ENCODE data around the gene CYP51A1. TPM values are rescaled to one million over a fixed set of nuclear protein-coding genes. Genes with fewer than 3 reads are reported as not detected.

CYP51A1 gene
- total RNA-seq (2014; rRNA removed) (52.3 and 58.3 TPM in 2 replicates), Bru-seq, nascent RNA (percentile 84 among the genes with signal in this experiment), BruChase-seq, experiment 1, labeled RNA remaining after a 6-hour chase (percentile 96 among the genes with signal in this experiment), BruChase-seq, experiment 2, labeled RNA remaining after a 2-hour chase (percentile 89 among the genes with signal in this experiment)
- long read RNA-seq, transcript CYP51A1-201 (10 exons, 3,210 nt) = major isoform, 374 of 400 reads
- long read RNA-seq, transcript CYP51A1-203 (10 exons, 1,729 nt) = minor isoform, 13 of 400 reads
- long read RNA-seq, partial matches to known transcripts = 5 of 400 reads
- long read RNA-seq, other reads (novel, unspliced or antisense) = 7 of 400 reads

DNA sequence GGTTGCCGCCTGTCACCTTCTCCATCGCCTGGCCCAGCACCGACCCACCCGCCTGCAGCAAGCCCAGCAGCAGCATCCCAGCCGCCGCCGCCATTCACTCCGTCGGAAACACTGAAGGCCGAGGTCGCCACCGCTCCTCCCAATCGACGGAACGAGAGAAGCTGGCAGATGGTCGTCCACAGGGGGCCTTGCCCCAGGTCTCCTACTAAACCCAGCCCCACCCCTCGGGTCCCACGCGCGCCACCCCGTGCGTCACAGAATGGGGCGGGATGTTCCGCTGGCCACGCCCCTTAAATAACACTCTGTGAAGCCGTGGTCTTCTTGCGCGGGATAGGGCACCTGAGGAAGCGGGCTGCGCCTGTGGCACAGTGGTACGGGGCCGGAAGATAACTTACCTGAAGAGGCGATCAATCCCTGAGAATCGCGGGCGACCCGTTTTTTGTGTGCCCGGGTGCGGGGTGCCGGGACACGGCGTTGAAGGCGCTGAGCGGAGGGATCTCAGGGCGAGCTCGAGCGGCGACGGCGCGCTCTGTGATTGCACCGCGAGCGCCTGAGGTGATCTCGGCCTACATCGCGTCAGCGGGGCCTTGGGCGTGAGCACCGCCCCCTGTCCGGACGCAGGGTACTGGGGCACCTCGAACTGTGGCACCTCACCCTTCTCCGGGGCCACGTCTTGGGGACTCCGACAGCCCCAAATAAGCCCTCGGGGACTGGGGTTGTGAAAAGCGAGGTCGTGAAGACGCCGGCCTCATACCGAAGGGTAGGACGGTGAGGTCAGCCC lies at the start of gene CYP51A1:
TSS of gene CYP51A1 (minus strand) at position 207 of the 781 bp plus-strand sequence. CDS start at position 94, 113 bp downstream.
- Histone ChIP-seq H3K79me2 (ENCODE audit: low read length) (peaks cover 47% of the 10 kb centered on the region), H3K4me1 (ENCODE audit: insufficient read depth, low read length) (peaks cover 22% of the 10 kb centered on the region; the same call in 1 of the 2 replicates), H3K9me2 (replicated peaks; ENCODE audit: low read length) (no peaks in the 10 kb centered on the region), H3K36me3 (ENCODE audit: low read depth, low read length) (peaks cover 15% of the 10 kb centered on the region; the same call in 1 of the 2 replicates), H3K9me3 (ENCODE audit: low read length) (no peaks in the 10 kb centered on the region), H3K4me2 (ENCODE audit: low read length) (peak within 1 kb of the TSS; percentile 95), H3K4me3 (ENCODE audit: low read length) (peak within 1 kb of the TSS; percentile 82), H3K27ac (ENCODE audit: low read length) (peak within 1 kb of the TSS; percentile 88), H3K9ac (ENCODE audit: low read length) (peak within 1 kb of the TSS; percentile 96), H3F3A (ENCODE audit: low read length, unreplicated experiment) (no peaks in the 10 kb centered on the region), H3K27me3 (ENCODE audit: low read length) (no peaks in the 10 kb centered on the region), H2AFZ (ENCODE audit: low read length) (peak within 1 kb of the TSS; percentile 96), H4K20me1 (ENCODE audit: low read length) (peaks cover 28% of the 10 kb centered on the region)
- BruUV-seq (replicated peaks) = no TSS peak
- CTCF ChIA-PET = no interaction called here
- intact Hi-C loops (cut with micrococcal nuclease) = loop anchor here (1.0 kb wide), 1 partner anchor 313 kb away; the partner anchor contains the start of gene GATAD1
- POLR2A ChIA-PET (ENCODE audit: unreplicated experiment) = interaction anchor here (0.6 to 0.7 kb wide), 3 partner anchors 111 to 1397 kb away, joined by 3 to 4 read pairs (median 3); partner anchors contain the start of genes ANKIB1 and KRIT1
- ATAC-seq (peak; percentile 86), DNase-seq (peak; percentile 84)
- TF ChIP-seq EZH2 (IDR thresholded peaks at IDR 0.05; ENCODE audit: low read length, unreplicated experiment) (no peak), EZH2phosphoT487 (IDR thresholded peaks at IDR 0.05; ENCODE audit: borderline replicate concordance, low read length) (no peak)
- TF ChIP-seq, protein P1, sequence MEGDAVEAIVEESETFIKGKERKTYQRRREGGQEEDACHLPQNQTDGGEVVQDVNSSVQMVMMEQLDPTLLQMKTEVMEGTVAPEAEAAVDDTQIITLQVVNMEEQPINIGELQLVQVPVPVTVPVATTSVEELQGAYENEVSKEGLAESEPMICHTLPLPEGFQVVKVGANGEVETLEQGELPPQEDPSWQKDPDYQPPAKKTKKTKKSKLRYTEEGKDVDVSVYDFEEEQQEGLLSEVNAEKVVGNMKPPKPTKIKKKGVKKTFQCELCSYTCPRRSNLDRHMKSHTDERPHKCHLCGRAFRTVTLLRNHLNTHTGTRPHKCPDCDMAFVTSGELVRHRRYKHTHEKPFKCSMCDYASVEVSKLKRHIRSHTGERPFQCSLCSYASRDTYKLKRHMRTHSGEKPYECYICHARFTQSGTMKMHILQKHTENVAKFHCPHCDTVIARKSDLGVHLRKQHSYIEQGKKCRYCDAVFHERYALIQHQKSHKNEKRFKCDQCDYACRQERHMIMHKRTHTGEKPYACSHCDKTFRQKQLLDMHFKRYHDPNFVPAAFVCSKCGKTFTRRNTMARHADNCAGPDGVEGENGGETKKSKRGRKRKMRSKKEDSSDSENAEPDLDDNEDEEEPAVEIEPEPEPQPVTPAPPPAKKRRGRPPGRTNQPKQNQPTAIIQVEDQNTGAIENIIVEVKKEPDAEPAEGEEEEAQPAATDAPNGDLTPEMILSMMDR (conservative IDR thresholded peaks at IDR 0.05; ENCODE audit: low read depth, low read length) = no peak

DNA sequence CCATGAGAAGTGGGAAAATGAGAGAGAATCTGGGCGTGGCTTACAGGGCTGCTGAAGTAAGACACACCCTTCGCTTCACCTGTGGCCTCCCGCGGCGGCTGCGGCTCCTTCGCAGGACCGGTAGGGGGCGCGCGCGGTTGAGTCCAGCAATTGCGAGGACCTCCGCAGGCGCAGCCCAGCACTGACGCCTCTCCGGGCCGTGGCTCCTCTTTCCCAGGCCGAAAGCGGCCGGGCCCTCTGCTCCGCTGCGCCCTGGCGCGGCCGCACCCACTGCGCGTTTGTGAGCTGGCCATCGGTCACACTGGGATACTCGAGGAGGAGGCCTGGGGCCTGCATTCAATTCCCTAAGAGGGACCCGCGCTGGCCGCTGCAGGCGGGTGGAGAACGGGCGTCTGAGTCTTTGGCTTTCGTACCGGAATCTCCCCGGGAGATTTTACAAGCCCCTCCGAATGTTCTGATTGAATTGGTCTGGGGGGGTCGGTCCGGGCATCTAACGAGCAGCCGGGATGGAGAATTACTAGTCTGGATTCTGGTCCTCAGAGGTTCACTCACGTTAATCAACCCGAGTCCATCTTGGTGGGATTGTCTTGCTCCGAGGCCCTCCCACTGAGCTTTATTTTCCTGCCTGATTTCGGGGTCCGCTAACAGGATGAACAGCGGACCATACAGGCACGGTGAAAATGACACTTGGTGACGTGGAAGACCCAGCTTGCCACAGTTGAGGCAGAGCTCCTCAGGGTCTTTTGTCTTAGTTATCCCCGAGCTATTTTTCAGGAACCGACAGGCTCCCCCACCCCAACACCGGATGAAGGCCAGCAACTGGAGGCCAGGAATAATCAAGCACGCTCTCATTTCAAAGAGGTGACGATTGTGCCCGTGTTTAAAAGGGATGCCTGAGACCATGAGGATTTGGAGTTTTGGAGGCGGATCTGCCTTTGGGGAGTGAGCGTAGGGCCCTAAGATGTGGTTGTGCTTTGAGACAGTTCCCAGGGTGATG lies 44.9 kb upstream of the CYP51A1 start, which contains the start of gene LRRD1:
TSS of gene LRRD1 (minus strand) at position 215 of the 997 bp plus-strand sequence. CDS start 13,940 bp downstream, outside the sequence.
- Histone ChIP-seq H3F3A (ENCODE audit: low read length, unreplicated experiment) (no peaks in the 10 kb centered on the region), H4K20me1 (ENCODE audit: low read length) (no peaks in the 10 kb centered on the region), H3K4me1 (ENCODE audit: insufficient read depth, low read length) (peaks cover 9% of the 10 kb centered on the region), H3K27ac (ENCODE audit: low read length) (no peak within 1 kb of the TSS), H2AFZ (ENCODE audit: low read length) (peak within 1 kb of the TSS; percentile 93), H3K36me3 (ENCODE audit: low read depth, low read length) (no peaks in the 10 kb centered on the region), H3K9ac (ENCODE audit: low read length) (peak within 1 kb of the TSS; percentile 62; the same call in 1 of the 2 replicates), H3K79me2 (ENCODE audit: low read length) (no peaks in the 10 kb centered on the region), H3K9me3 (ENCODE audit: low read length) (no peaks in the 10 kb centered on the region), H3K4me2 (ENCODE audit: low read length) (peak within 1 kb of the TSS; percentile 86), H3K9me2 (replicated peaks; ENCODE audit: low read length) (no peaks in the 10 kb centered on the region), H3K4me3 (ENCODE audit: low read length) (peak within 1 kb of the TSS; percentile 63), H3K27me3 (ENCODE audit: low read length) (no peaks in the 10 kb centered on the region)
- intact Hi-C loops (cut with micrococcal nuclease) = loop anchor here (2.0 to 5.0 kb wide), 2 partner anchors 237 to 270 kb away; partner anchors contain the start of gene AKAP9
- no peak for TF ChIP-seq EZH2 (IDR thresholded peaks at IDR 0.05; ENCODE audit: low read length, unreplicated experiment)
- TF ChIP-seq, protein P1 (conservative IDR thresholded peaks at IDR 0.05; ENCODE audit: low read depth, low read length) = peak; percentile 88
- DNase-seq (peak; percentile 86), ATAC-seq (peak; percentile 98)
- ChIA-PET CTCF (interaction anchor here (0.5 to 1.0 kb wide), 4 partner anchors 17 to 269 kb away, joined by 3 to 4 read pairs (median 4); partner anchors contain the start of genes ANKIB1 and KRIT1), POLR2A (ENCODE audit: unreplicated experiment) (no interaction called here)
- BruUV-seq (replicated peaks) = TSS peak; percentile 60

Measured in PC-3 (cell line).